H1 (cell line): ENCODE measurements around the gene IL12RB2. TPM values are rescaled to one million over a fixed set of nuclear protein-coding genes. Genes with fewer than 3 reads are reported as not detected.

Experiments used
- polyA plus RNA-seq, 7 experiments: library from polyadenylated mRNA; depleted of rRNA in 3 of 7; stranded (reverse) in 5 of 7; unstranded in 2 of 7; fragments of >200 nt in 5 of 7; fragments of 200-250 nt in 2 of 7; gene quantifications; 1 replicate in 5 of 7; 2 replicates in 1 of 7; 4 replicates in 1 of 7; pipeline versions ENCODE4 v1.2.1 to v1.2.3, GENCODE V29; 2011 to 2013; ENCODE audit warnings: missing spikeins in 2 of 7, mixed read lengths in 2 of 7
- total RNA-seq: library from RNA; stranded (reverse); fragmentation: NEBNext Ultra II Directional; extraction: Animal tissue kit (Norgen Biotek cat#: 25700); gene quantifications from 2 replicates; pipeline ENCODE4 v1.2.1, GENCODE V29; 2021
- TF ChIP-seq, protein P1 (sequence below): IDR thresholded peaks from 2 replicates; pipeline ENCODE4 v1.6.1; 2012; ENCODE audit warnings: low read length, inconsistent platforms

Gene IL12RB2
- total and polyA plus RNA-seq, 2 of the 8 experiments (the other 6 are each of a cell fraction or from before 2014, with no cell fraction given), result 1.4 TPM

DNA sequence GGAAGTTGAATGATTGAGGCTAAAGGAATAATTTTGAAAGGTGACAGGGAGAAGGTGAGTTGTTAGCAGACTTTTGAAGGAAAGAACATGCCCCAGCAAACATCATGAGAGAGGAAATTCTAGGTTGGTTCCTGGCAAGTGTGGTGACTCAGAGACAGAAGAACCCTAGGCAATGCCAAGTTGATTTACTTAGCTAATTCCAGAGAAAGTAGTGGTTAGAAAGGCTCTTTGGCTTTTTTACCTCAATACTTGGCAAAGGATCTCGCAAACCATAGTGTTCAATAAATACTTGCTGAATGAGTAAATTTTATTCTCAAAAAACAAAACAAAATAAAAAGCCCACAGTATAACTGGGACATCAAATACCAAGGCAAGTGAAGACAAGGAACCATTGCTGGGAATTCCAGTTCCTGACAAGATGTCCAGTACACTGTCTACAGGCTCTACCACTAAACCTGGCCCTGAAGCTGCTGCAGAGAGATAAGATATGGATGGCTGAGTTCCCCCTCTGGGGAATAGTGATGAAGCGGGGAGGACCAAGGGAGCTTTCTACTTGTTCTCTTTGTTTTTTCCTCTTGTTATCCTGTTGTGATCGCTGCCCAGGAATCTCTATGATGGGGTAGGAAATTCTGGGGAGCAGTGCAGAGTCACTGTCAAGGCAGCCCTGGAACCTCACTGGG, 48.2 kb downstream of the IL12RB2 start (continued):
- TF ChIP-seq, protein P1, sequence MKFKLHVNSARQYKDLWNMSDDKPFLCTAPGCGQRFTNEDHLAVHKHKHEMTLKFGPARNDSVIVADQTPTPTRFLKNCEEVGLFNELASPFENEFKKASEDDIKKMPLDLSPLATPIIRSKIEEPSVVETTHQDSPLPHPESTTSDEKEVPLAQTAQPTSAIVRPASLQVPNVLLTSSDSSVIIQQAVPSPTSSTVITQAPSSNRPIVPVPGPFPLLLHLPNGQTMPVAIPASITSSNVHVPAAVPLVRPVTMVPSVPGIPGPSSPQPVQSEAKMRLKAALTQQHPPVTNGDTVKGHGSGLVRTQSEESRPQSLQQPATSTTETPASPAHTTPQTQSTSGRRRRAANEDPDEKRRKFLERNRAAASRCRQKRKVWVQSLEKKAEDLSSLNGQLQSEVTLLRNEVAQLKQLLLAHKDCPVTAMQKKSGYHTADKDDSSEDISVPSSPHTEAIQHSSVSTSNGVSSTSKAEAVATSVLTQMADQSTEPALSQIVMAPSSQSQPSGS, result no peak
